Fibroblast of the conjunctiva (primary cell): ENCODE results near the gene EML4.

ENCODE experiments used
- DNase-seq: peaks from one replicate; pipeline ENCODE4 v3.0.0-alpha.2; 2010; ENCODE audit warnings: low read depth

EML4 gene

DNA sequence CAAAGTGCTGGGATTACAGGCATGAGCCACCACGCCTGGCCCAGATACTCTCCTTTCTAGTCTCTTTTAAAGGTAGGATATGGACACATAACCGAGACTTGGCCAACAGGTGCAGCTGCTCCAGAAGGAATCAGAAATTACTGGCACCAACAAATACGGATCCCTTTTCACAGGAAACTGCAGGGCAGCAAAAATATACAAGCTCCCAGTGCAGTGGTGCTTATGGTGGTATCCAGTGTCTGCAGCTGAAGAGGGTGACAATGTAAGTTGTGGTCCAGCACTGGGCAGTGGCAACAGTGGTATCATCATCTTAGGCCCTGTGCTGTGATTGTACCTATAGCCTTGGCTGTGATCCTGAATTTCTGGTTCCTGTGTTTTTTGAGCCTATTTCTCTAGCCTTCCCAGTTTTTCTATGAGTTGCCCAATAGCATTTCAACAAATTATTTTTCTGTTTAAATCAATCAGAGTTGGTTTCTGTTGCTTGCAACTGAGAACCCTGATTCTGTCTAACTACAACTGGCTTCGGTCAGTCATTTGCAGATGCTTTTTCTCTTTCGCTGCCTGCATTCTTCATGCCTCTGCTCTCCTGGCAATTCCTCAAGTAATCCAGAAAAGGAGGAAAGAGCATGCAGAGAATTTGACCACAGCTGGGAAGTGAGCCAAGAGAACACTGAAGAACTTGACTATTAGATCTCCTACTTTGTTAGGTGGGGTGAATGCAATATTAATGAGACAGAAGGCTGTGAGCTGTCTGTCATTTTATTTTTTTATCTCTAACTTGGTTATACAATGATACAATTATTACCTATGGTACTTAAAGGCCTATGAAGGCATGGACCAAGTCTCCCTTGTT is 30.8 kb upstream of the EML4 start:
- DNase-seq = peak; percentile 91

- no peak for DNase-seq
Observed at GRCh38 chr2:42139101-42139500, 30.1 kb upstream of the EML4 start.

DNA sequence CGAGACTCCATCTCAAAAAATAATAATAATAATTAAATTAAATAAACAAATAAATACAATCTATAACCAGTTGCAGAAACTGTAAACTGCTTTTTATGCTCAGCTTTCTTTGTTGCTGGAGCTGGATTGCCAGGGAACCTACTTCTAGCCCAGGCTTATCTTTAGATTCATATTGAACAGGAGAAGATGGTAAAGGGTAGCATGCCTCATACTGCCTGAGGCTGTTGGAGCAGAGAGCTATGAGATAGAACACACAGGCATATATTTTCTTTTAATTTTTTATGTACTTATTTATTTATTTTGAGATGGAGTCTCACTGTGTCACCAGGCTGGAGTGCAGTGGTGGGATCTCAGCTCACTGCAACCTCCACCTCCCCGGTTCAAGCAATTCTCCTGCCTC is 28.7 kb upstream of the EML4 start:
- DNase-seq = no peak

DNA sequence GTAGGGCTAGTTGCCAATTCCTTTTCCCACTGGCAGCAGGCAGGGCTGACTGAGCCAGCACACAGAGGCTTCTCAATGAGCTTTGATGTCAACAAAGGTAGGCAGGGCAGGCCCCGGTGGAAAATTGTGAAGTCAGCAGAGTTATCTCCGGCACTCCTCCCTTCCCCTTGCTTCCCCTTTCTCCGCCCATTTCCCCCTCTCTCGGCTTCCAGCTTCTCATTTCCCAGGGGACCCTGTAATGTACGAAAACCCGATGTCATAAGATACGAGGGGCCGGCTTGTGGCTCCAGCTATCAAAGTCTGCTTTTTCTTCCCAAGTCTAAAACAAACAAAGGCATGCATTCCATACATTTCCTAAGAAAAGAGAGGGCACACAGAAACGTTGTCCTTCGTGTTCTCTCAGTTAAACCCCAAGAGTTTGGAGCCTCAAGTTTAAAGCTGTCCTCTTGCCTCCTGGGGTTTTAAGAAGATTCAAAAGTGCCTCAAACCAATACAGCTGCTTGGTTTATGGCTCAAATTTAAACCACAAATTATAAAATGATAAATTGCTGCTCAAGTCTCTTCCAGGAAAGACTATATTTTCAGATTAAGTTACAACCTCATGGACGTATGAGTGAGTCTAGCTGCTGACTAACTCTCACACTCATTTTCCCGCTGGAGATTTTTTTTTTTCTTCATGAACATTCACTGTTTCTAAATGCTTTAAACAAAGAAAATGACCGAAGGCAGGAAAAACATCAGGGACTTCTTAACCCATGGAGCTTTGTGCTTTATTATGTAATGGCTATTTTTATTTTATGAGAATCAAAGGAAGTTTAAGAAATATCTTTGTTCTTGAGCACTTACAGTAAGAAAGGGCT is 27.2 kb upstream of the EML4 start:
- peak; percentile 79 for DNase-seq

- DNase-seq = no peak
Observed at GRCh38 chr2:42142547-42143184, 26.5 kb upstream of the EML4 start.

- DNase-seq = peak; percentile 32
Observed at GRCh38 chr2:42147641-42148274, 21.4 kb upstream of the EML4 start.

- DNase-seq = no peak
Observed at GRCh38 chr2:42150159-42150558, 19.0 kb upstream of the EML4 start.

DNA sequence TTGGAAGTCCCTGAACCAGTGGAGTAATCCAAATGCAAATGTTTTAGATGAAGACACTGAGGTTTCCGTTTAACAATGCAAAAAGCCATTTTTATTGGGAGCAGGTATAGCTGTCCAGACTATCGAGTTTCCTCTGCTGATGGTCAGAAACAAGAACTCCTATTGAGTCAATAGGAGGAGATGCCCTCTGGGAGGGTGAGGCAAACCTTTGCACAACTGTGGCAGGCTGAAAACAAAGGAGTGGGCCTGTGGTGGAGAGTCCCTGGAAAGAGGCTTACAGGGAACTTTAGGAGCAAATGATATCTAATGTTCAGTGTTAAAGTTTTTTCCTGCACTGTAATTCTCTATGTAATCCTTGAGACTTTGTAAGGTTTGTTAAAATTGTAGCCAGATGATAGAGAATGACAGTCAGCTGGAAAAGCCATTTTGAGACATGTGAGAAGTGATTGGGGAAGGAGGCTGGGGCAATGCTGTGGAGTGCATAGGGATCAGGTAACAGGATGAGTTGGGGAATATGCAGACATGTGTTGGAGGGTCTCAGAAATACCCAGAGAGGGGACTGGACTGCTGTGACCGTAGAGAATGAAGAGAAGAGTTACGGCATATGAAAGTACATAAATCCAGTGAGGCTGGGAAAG is 15.1 kb upstream of the EML4 start:
- DNase-seq = no peak

GRCh38 chr2:42156721-42157120 is 12.4 kb upstream of the EML4 start:
- no peak for DNase-seq

GRCh38 chr2:42161444-42161843 is 7.7 kb upstream of the EML4 start:
- no peak for DNase-seq

DNA sequence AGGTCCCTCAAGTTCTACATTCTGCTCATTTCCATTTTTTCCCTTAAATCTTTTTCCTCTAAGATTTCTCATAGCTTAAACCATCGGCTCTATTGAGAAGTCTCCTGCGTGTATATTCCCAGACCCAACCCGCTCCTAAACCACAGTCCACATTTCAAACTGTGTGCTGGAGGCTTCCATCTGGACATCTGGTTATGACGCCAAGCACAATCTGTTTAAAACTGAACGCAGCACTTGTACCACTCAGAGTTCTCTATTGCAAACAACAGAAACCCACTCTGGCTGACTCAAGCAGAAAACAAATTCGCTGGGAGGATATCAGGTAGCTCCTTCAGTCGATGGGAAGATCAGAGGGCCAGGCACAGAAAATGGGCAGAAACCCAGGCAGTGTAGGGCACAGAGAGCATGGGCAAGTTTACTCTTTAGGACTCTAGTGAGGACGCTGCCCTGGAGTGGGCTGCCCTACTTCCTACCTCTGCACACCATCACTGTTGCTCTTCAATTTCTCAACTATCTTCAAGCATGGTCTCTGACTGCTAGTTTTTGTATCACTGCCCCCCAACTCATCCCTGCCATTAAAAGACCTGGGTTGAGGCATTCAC is 5.6 kb upstream of the EML4 start:
- no peak for DNase-seq

DNA sequence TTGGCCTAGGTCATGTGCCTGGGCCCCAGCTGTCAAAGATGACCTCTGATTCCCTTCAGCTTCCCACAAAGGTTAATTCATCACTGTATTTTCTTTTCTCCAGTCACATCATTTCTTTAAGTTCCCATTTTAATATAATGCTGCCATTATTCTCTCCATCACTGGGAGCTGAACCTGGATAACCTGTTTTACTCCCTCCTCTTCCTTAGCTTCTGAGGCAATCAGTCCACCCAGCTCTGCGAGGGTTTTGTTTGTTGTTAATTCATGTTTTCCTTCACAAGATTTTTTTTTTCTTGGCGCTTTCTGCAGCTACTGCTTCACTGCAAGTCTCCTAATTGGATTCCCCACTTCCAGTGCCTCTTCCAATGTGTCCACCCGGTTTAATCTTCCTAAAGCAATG is 5.1 kb upstream of the EML4 start:
- DNase-seq = no peak

GRCh38 chr2:42164971-42165370 is 4.2 kb upstream of the EML4 start:
- DNase-seq = no peak

DNA sequence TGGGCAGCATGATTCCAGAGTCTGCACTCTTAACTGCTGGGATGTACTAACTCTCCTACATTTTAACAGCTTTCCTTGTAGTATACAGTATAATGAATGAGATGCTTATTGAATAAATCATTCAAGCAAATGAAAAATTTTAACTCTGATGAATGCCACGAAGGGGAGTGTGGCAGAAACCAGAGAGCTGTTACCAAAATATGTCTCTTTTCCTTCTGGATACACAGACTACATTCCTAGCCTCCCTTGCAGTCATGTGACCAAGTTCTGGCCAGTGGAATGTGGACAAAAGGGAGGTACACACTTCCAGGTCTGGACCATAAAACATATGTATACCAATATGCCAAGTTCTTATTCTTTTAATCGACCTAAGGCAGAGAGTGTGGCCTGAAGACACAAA is 1.7 kb upstream of the EML4 start:
- no peak for DNase-seq

GRCh38 chr2:42168459-42169099 is 574 bp upstream of the EML4 start:
- no peak for DNase-seq

GRCh38 chr2:42169874-42170521 is 845 bp downstream of the EML4 start:
- no peak for DNase-seq

DNA sequence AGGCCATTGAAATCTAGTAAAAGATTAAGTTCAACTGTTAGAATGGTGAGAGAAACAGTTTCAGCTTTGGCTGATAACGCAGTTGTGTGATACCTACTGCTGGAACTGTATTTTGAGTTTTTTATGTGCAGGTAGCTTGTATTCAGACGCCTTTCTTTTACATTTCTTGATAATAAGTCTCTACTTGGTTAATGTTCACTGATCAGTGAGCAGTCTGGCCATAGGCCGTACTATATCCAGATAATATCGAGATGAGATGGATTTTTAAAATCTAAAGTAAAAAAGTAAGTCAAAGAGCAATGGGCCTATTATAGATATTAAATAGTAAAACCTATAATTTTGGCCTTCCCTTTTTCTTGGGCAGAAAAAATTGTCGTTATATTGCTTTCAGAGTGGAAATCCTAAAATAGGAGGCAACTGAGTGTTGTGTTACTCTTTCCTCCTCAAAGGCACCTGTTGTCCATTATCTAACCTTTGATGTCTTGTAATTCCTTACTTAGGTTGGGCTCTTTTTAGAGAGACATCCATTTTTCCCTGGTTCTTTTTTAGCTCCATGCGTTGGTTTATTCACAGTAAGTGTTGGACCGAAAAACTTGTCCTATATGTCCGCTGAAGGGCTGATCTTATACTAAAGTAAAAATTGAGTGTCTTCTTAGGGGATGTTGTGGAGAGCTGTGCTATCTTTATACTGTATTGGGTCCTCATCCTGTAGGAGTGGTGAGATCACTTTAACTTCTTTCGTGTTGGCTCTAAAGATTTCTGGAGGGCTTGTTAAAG is 1.7 kb downstream of the EML4 start:
- DNase-seq = no peak

DNA sequence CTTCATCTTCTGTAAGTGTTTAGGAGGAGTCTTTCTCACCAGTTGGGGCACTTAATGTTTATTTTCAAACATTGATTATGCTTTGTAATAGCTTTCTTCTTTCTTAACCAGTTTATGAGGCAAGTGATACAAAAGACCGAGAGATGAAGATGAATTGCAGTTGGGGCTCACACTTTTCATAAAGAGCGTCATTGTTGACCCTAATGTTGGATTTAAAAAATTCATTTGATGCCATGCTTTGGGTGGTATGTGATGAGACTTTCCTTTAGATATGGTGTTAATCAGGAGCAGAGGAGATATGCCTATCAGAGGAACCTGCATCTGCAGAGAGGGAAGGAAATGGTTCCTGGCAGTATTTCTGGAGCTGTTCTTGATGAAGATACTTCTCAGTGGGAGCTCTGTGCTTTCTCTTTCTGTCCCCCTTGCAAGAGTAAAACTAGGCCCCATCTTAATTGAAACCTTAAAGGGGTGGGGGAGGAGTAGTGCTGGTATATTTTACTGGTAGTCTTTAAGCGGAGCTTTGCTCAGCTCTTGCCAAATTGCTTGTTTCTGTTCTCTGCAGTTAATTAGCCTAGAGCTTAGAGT is 2.3 kb downstream of the EML4 start:
- no peak for DNase-seq

DNA sequence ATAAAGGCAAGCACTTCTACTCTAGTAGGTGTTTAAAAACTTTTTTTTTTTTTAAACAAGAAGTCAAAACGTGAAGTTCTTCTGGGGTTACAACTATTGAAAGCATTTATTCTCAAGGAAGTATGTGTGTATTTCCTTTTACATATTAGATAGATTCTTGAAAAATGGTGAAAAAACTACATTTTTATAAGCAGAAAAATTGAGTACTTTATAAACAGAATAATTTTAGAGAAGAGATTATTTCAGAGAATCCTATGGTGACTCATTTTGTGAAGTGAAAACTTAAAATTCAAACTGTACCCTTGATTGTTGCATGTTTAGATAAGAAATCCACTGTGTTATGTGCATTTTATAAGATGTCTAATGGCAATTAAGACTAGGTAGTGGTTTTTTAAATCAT is 2.9 kb downstream of the EML4 start:
- DNase-seq = no peak
